Measurements from ENCODE around the gene MCOLN1. TPM values are rescaled to one million over a fixed set of nuclear protein-coding genes. Genes with fewer than 3 reads are reported as not detected.

The MCOLN1 gene
- total RNA-seq, 2 donors from 2014 or later = 22.2 to 31.6 TPM

Other genes with a start within 250 kb of the MCOLN1 start
- 10 to 100 TPM; 81.9 to 84.9 TPM for gene INSR, start 228.2 kb upstream of the MCOLN1 start, total RNA-seq
- 100 to 1,000 TPM in 1 of 2 donors, 10 to 100 TPM in 1; 78.3 to 106 TPM for gene ARHGEF18, start 173.7 kb upstream of the MCOLN1 start, total RNA-seq
- gene PEX11G, start 33.6 kb upstream of the MCOLN1 start, total RNA-seq = 10 to 100 TPM in 1 of 2 donors, 1 to 10 TPM in 1; 9.0 to 10.8 TPM
- 10 to 100 TPM; 37.8 to 56.2 TPM for gene ZNF358, start 6.5 kb upstream of the MCOLN1 start, total RNA-seq
- gene PNPLA6, start 13.1 kb downstream of the MCOLN1 start, total RNA-seq = 100 to 1,000 TPM in 1 of 2 donors, 10 to 100 TPM in 1; 87.8 to 107 TPM
- 10 to 100 TPM; 51.1 to 52.4 TPM for gene CAMSAP3, start 73.2 kb downstream of the MCOLN1 start, total RNA-seq
- 10 to 100 TPM; 23.6 to 29.4 TPM for gene XAB2, start 106.9 kb downstream of the MCOLN1 start, total RNA-seq
- gene PET100, start 107.2 kb downstream of the MCOLN1 start, total RNA-seq = 100 to 1,000 TPM; 100 to 123 TPM
- under 1 TPM in 1 of 2 donors, not detected in 1; 0.73 TPM for gene PCP2, start 111.1 kb downstream of the MCOLN1 start, total RNA-seq
- 100 to 1,000 TPM; 186 to 209 TPM for gene STXBP2, start 114.5 kb downstream of the MCOLN1 start, total RNA-seq
- gene RETN, start 146.4 kb downstream of the MCOLN1 start, total RNA-seq = not detected
- not detected for gene MCEMP1, start 154.5 kb downstream of the MCOLN1 start, total RNA-seq
- gene TRAPPC5, start 158.2 kb downstream of the MCOLN1 start, total RNA-seq = 100 to 1,000 TPM; 107 to 108 TPM
- gene FCER2, start 179.5 kb downstream of the MCOLN1 start, total RNA-seq = under 1 TPM; 0.27 to 0.64 TPM
- gene CLEC4G, start 209.5 kb downstream of the MCOLN1 start, total RNA-seq = 1 to 10 TPM in 1 of 2 donors, not detected in 1; 1.3 TPM
- 10 to 100 TPM in 1 of 2 donors, 1 to 10 TPM in 1; 2.6 to 12.1 TPM for gene CD209, start 224.9 kb downstream of the MCOLN1 start, total RNA-seq
- gene CLEC4M, start 240.6 kb downstream of the MCOLN1 start, total RNA-seq = not detected

All from left colon (tissue), 2 donors.